HG02798 (cell line): ENCODE results near the gene KLHL29.

Source experiments
- ATAC-seq: cut with Tn5 transposase; IDR thresholded peaks from one replicate; pipeline ENCODE4 v1.9.1; 2021; ENCODE audit warnings: mild to moderate bottlenecking; ENCODE audit not compliant: unreplicated experiment, poor library complexity

KLHL29 gene

GRCh38 chr2:23366720-23367119 is 18.3 kb upstream of the KLHL29 start:
- no peak for ATAC-seq

GRCh38 chr2:23367760-23368159 is 17.2 kb upstream of the KLHL29 start:
- ATAC-seq, result no peak

- no peak for ATAC-seq
Observed at GRCh38 chr2:23373666-23374065, 11.3 kb upstream of the KLHL29 start.

- ATAC-seq, result peak; percentile 48
Observed at GRCh38 chr2:23375448-23375847, 9.5 kb upstream of the KLHL29 start.

DNA sequence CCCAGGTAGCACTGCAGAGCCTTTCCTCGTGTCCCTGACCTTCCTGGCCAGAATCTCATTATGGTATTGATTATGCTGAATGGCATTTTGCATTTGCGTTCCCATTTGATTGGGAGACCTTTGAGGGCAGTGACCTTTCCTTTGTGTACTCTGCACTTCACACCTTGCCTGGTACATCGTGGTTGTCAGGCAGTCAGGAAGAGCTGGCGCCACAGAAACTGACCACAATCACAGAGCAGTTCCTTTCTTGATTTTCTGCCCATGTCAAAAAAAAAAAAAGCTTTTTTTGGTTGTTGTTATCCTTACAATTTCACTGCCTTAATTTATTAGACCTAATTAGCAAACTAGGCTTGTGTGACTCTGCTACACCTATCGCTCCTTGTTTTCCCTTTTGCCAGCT is 8.9 kb upstream of the KLHL29 start:
- no peak for ATAC-seq

GRCh38 chr2:23376972-23377371 is 8.0 kb upstream of the KLHL29 start:
- ATAC-seq, result no peak

DNA sequence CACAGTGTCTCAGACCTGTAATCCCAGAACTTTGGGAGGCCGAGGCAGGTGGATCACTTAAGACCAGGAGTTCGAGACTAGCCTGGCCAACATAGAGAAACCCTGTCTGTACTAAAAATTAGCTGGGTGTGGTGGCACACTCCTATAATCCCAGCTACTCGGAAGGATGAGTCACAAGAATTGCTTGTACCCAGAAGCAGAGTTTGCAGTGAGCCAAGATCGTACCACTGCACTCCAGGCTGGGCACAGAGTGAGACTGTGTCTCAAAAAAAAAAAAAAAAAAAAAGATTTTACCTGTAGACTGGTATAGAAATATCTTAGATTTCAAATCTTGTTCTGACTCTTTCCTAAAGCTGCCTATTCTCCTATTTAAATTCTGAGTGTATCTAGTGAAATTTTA is 7.2 kb upstream of the KLHL29 start:
- ATAC-seq, result no peak

DNA sequence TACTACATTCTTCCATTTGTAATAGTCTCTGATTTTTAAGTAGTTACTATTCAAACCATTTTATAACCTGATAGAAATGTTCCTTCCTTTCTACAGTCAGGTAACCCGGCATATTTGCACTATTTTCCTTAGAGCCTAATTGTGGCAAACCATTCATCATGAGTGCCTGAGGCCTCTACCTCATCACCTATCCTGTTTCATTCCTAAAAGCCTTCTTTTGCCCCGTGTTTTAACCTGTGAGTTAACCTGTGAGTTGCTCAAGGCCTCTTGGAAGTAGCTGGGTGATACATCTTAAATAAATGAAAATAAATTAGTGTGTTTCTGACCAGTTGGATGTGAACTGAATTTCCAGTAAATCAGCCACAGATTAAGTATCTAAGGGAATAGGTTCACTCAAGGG is 6.5 kb upstream of the KLHL29 start:
- no peak for ATAC-seq

DNA sequence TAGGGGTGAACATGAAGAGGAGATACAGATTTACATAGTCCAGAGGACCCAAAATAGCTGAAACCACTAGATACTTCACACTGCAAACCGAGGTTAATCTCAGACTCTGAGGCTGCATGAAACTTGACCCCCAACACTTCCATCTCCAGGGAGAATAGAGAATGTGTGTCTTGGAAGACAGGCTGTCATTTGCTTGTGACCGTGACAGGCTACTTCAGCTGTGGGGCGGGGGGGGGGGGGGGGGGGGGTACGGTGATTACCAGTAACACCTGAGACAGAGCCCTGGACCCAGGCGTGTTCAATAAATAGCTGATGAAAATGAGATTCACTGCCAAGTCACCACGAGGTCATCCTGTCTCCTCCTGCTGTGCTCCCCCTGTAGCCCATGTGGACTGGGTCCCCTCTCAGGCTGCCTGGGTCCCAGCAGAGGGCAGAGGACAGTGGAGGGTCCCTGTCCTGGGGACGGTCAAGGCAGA is 5.7 kb upstream of the KLHL29 start:
- peak; percentile 67 for ATAC-seq

- peak; percentile 22 for ATAC-seq
Observed at GRCh38 chr2:23380562-23381065, 4.4 kb upstream of the KLHL29 start.

DNA sequence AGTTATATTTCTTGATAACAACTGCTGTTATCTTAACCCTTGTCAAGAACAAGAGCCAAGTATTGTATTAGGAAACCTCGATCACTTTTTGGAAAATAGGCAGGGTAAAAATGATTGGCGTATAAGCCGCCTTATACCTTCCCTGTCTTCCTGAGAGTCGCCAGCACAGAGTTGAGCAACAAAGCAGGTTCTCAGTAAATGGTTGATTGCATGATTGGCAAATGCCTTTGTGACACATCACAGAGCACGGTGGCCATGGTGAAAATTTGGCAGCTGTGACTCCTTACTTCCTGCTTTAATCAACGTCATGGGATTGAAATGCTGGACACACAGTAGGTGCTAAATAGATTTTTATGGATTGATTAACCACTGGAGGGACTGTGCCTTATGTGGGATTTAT is 3.9 kb upstream of the KLHL29 start:
- no peak for ATAC-seq

GRCh38 chr2:23381485-23381884 is 3.5 kb upstream of the KLHL29 start:
- ATAC-seq, result no peak

DNA sequence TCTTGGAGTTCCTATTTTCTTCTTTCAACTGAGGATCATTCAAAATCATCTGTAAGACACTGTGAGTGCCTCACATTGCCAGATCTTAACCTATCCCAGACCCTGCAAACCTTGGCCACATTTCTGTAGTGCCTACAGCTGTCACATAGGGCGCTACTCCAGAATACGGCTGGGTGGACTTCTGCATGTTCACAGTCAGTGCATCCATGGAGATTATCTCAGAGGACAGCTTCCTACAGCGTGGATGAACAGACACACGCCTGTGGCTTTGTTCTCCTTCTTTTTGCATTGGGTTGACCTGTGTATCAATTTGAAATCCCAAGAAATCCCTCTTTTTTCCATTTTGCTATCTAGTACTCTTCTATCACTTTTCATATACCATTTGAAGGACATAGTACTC is 1.9 kb upstream of the KLHL29 start:
- ATAC-seq, result no peak

DNA sequence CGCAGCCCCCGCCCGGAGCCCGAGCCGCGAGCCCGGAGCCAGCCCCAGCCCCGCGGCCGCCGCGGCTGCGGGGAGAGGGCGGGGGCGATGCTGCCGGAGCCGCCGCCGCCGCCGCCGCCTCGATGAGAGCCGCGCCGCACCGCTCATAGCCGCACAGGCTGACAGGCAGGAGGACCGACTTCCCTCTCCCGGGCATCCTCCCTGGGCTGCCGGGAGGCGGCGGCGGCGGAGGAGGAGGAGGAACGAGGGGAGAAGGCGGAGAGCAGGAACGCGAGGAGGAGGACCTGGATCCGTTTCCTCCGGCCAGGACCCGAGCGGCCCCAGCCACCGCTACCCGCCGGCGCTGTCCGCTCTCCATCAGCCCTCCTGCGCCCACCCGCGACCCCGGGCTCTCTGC is 370 bp downstream of the KLHL29 start:
- peak; percentile 35 for ATAC-seq

DNA sequence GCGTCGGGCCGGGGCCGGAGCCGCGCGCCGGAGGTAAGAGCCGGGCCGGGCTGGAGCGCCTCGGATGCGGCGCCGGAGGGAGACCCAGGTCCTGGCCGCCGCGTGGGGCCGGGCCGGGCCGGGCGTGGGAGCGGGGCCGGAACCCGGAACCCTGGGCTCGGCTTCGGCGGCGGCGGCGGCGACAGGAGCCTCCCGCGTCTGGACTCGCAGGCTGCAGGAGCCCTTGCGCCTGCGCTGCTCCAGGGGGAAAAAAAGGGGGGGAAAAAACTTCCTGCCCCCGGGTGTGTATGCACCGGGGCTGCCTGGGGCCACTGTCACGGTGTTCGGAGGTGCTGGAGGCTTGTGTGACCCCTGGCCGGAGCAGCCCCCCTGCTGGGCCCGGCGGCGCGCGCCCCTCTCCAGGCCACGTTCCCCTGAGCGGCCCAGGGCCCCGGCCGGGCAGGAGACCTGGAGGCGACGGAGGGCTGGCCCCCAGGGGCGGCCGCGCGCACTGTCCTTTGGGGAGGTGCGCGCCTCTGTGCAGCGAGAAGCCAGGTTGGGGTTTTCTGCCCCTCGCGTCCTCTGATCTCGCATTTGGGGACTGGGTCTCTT is 864 bp downstream of the KLHL29 start:
- ATAC-seq, result peak; percentile 20

DNA sequence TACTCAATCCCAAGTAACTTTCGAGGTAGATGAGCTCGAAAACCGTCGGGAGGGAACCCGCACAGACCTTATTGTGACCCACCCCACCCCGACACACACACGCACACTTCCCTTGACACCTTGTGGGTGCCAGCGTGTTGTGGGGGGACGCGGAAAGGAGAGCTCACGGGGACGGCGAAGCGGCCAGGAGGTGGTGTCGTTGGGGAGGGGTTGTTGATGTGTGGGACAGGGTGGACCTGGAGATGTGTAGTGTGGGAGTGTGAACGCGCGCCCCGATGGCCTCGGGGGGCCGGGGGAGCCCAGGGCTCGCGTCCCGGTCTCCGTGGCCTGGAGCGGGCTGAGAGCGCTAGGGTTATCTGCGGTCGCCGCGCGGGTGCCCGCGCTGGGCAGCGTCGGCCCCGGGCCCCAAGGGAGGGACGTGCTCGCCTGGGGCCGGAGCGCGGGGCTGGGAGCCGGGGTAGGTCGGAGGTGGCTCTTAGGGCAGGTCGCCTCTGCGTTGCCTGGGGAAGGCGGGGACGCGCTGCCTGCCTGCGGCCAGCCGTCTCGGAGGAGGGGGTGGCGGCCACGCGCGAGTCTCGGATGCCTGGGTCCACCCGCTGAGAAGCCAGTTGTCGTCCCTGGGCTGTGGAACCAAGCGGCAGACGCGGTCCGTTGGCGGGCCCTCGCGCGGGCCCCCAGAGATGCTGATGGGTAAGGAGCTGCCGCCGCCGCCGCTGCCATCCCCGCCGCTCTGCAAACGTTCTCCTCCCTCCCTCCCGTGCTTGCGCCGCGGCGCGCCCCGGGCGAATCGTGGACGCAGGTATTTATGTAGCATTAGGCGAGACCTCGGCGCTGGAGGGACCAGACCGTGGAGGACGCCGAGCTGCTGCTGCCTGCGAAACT is 1.6 kb downstream of the KLHL29 start:
- ATAC-seq, result no peak

DNA sequence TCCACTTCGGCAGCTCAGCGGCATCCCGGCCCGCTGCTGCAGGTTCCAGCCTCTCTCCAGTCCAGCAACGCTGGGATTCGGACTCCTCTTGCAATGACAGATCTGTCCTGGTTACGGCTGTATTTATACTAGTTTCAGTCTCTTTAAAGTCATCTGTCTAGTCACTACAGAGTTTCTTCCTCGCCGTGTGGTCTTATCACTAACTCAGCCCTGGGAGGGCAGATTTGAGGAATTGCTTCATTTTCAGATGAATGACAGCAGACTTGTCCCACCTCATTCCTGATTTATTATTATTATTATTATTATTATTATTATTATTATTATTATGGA is 2.2 kb downstream of the KLHL29 start:
- no peak for ATAC-seq

DNA sequence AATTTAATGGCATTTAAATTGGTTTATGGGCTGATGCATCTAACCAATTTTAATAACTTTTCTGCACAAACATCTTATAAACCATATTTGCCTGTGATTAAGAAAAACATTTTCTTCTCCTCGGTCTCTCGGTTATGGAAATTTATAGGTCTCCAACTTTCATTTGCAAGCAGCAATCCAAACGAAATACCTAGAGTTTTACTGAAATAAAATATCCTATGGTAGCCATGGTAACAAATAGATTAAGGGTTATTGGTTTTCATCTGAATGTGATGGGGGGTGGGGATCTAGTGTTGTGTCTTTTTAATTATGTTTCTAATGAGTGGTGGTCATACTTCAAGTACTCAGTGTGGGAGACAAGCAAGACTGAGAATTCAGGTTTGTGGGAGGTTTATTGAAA is 2.9 kb downstream of the KLHL29 start:
- no peak for ATAC-seq

- ATAC-seq, result no peak
Observed at GRCh38 chr2:23388294-23388693, 3.3 kb downstream of the KLHL29 start.

- ATAC-seq, result no peak
Observed at GRCh38 chr2:23388756-23389514, 4.0 kb downstream of the KLHL29 start.

- no peak for ATAC-seq
Observed at GRCh38 chr2:23390152-23390551, 5.2 kb downstream of the KLHL29 start.
